Panc1 (cell line): Measurements from ENCODE around the gene PSME3IP1.

Experiments
- CTCF ChIP-seq: fragments of 450-650 bp; IDR thresholded peaks from 2 replicates; pipeline ENCODE4 v1.5.1; 2017; ENCODE audit warnings: mild to moderate bottlenecking
- REST ChIP-seq, 2 experiments: IDR thresholded peaks; 2 replicates each; pipeline ENCODE4 v1.6.1; 2011 to 2012; ENCODE audit warnings: low read depth in 2 of 2, control low read depth in 1 of 2, low read length in 1 of 2, mild to moderate bottlenecking in 1 of 2, moderate library complexity in 1 of 2; ENCODE audit not compliant: insufficient read depth in 1 of 2

DNA sequence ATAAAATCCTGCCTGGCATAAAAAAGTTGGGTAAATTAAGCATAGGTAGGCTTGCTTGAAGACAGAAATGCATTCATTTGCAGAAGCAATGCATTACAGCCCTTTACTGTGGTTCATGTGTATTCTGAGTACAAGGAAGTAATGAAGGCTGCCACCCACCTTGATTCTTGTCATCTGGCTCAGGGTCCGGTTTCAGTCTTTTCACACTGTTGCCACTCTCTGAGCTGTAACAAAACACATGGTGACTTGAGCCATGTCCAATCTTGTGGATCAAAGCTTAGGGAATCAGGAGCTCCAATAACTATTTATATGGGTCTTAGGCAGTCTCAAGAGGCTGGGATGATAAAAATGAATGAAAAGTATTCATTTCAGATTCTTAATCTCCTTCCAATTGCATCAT, 22.0 kb downstream of the PSME3IP1 start:
- TF ChIP-seq CTCF (no peak), REST (IDR thresholded peaks at IDR 0.05; ENCODE audit: insufficient read depth in 1 of 2, low read depth in 2 of 2, low read length in 1 of 2) (no peak)
